Activated gamma-delta T cell treated with Interleukin-2 at 50 U/mL for 16 hours (primary cell): ENCODE results near the gene CDC37L1.
A peak's percentile ranks its signal among the peaks of the same experiment; 100 is the strongest.

ENCODE experiments used
- DNase-seq: peaks from one replicate; pipeline ENCODE4 v3.0.0-alpha.2; 2020

CDC37L1 gene

DNA sequence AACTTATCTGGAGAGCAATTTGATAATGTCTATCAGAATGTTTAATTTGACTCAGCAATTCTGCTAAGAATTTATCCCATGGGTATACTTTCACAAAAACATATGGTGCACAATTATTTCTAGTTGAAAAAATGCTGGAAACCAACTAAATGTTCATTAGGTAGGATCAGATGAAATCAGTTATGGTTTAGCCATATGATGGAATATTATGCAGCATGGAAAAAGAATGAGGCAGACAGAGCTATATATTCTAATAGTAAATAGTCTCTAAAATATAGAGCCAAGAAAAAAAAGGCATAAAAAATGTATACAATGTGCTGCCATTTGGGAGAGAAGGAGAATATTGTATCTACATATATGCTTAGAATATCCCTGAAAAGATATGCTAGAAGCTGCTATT lies 9.5 kb upstream of the CDC37L1 start:
- no peak for DNase-seq

DNA sequence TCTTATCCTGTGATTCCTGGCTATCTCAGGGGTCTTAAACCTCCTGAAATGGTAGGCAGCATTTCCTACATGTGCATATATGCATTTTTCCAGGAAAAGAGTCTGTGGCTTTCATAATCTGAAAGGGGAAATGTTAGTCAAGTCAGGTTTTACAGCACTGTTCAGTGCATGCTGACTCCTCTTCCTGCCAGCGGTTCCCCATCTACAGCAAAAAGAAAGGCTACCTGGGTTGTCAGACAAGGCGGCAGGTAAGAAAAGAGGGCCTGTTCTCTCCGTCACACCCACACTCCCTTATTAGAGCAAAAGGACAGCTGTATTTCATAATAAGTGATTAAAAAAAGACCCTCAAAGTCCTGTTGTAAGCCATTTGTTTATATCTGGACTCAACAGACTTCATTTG lies 8.8 kb upstream of the CDC37L1 start:
- DNase-seq, result no peak

DNA sequence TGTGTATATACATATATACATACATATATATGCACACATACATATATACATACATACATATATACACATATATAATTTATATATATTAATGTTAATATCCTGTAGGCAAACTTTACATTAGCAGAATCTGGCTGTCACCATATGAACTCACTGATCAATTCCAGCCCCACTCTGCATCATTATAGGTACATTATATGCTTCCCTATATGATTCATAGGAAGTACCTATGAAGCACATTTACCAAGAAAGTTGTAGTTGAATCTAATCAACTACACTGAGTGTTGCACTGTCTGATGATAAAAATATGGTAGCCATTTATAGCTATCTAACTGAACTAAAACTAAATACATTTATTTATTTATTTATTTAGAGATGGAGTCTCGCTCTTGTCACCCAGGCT lies 7.6 kb upstream of the CDC37L1 start:
- DNase-seq, result no peak

DNA sequence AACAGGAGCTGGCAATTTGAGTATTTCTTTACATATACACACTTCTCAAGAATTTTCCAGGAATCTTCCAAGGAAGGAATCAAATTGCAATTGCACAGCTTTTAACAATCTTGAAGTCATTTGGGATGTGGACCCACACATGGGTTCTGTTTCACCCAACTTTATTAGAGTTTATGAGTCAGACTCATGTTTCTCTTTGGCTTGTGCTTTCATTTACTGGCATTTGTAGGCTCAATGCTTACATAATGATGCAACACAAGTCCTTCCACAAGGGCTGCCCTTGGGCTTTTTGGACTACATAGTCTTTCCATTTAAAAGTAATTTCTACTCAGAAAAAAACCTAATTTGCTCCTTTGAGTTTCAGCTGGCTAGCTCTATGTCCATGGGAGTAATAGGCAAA lies 4.6 kb upstream of the CDC37L1 start:
- DNase-seq, result no peak

DNA sequence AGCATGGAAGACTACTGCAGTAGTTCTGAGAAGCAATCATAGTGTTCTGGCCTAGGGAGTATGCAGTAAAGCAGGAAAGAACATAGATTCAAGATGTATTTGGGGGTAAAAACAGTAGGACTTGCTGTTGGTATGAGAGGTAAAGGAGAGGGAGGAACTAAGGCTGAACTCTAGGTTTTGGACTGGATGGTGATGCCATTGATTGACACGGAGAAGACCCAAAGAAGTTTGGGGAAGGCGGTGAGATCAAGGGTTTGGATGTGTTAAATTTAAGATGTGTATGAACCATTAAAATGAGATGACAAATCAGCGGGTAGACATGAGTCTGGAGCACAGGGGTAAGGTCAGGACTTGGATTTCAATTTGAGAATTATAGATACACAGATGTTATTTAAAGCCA lies 2.0 kb upstream of the CDC37L1 start:
- no peak for DNase-seq

DNA sequence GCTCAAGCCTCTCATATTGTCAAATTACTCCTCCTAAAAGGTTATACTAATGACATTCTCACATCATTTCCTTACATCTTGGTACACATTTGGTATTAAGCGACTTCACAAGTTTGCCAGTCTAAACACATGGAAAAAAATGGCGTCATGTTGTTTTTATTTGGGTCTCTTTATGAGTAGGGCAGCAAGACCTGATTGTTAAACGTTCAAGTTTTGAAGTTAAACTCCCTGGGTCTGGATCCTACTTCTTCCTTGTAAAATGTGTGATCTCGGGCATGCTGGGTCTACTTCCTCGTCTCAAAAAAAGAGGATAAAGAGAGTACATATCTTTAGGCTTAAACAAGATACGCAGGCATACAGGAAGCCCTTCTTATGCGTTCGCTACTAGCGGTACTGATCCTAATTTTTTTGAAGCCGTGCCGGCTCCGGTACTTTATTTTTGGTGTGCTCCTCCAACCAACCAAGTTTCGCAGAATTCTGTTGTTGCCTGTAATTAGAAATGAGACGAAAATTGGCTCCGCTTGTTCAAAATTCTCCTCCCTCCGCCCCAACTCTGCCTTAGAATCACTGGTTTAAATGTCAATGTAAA lies 596 bp upstream of the CDC37L1 start:
- DNase-seq, result peak; percentile 26

DNA sequence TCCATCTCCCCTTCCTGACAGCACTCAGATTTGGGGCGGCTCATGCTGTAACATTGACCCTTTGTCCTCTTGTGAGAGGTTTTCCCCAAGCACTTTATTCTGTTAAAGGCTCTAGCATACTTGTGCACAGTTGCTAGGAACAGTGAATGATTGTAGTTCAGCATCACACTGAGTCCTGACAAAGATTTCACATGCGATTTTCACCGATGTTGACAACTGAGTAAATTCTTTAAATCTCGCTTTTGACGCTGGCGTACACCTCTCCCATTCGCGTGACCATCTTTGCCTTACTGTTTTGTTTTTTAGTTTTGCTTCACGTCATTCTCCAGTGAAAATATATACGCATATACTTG lies 780 bp downstream of the CDC37L1 start:
- no peak for DNase-seq

DNA sequence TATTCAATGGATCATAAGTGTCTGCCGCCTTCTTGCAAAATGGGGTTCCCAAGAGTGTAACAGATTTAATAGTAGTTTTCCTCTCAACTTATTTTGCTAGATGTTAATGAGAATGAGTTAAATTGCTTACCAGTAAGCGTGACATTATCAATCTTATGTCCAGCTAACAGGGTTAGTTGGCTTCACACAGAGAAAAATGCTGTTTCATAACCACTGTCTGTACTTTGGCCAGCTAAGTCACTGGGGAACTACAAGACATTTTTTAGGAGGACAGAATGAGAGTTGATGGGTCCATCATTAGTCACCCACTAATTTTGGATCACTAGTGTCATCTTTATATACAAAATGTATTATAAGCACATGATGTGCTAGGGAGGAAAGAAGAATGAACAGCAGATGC lies 1.4 kb downstream of the CDC37L1 start:
- no peak for DNase-seq

DNA sequence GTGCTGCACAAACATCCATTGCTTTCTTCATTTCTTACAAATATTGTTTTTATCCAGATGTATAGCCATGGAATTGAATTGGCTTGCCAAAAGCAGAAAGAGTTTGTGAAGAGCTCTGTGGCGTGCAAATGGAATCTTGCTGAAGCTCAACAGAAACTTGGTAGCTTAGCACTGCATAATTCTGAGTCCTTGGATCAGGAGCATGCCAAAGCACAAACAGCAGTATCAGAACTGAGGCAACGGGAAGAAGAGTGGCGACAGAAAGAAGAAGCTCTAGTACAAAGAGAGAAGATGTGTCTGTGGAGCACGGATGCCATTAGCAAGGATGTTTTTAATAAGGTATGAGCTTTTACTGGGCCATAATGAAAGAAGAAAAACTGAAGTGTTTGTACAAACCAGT lies 5.5 kb downstream of the CDC37L1 start:
- no peak for DNase-seq

DNA sequence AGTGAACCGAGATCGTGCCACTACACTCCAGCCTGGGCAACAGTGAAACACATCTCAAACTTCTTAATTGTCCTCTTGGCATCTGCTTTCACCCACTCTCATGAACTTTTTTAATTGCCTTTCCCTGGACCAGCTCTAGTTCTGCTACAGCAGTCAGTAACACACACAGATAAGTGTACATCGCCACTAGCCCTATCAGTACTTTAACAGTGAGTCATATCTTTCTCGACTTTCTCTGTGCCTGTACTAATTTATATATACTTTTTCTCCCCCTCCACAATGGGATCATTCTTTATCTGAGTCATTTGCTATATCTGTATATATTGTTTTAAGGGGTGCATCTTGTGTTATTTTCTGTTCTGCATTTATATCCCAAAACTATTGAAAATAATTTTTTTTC lies 6.7 kb downstream of the CDC37L1 start:
- DNase-seq, result no peak

DNA sequence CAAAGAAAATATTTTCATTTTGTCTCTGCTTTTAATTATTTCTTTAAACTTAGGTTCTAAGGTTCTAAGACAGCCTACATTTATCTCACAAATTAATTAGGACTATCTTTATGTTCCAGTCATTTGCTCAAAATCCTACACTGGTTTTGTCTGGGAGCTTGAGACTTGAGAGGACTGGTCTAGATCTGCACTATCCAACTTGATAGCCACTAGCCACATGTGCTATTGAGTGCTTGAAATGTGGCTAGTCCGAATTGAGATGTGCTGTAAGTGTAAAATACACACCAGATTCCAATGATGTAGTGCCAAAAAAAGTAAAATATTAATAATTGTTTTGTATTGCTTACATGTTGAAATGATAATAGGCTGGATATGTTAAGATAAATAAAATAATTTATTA lies 7.2 kb downstream of the CDC37L1 start:
- DNase-seq, result no peak

DNA sequence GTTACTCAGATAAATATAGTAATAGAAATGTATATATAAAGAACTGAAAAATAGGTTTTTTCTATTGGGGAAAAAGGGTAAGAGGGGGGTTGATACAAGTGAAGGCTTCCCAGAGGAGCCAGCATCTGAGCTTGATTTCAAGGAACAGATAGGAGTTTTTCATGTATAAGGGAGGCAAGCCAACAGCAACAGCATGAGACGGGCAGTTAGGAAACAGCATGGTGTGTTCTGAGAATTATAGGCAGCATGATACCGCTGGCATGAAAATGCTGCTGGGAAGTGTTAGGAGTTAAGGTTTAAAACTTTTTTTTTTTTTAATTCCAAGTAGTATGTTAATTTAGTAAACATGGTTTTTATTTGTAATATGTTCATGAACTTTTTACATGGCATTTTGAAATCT lies 9.7 kb downstream of the CDC37L1 start:
- no peak for DNase-seq

DNA sequence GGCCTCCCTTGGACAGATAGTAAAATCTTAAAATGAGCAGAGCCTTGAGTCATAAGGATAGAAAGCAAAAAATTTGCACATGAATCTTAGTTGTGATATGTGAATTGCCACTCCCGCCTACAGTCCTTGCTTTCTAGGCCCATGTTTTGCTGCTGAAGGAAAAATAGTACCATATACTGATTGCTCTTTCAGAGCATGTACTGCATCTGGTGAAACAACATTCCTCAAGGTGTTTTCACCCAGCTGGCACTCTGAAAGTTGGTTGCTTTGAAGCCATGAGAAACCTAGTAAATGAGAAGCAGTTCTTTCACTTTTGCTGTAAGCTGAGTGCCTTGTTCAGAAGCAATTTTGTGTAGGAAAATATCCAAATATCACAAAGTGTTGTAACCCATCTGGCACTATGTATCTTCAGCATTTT lies 10.3 kb downstream of the CDC37L1 start:
- DNase-seq, result no peak

DNA sequence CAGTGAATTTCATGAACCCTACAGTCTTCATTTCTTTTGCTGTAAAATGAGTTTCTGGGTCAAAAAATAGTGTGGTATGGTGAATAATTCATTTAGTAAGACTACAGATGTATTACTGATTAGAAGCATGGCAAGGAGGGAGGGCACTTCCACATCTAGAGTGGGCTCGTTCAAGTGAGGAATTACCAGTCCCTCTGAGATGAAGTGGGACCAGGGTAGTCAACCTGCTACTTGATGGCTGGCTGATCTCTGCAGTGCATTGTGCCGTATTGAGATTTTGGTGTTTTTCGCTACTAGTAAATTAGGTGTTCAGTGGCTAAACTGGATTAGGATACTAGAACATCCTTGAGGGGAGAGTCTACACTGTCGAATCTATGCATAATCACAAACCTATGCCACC lies 10.8 kb downstream of the CDC37L1 start:
- DNase-seq, result no peak

DNA sequence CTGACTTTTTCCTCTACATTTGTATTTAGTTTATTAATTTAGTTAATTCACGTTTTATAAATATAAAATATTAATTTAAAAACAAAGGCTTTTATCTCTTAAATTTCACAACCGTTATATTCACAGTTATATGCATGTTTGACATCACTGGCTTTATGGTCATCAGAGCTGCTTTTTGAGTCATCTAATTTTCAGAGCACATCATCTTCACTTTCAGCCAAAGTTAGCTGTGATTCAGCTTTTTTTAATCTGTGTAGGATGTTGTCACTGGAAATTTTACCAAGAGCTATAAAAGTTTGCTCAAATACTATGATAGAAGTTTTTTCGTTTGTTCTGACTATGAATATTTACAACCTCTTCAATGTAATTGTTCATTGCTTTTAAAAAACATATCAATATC lies 12.4 kb downstream of the CDC37L1 start:
- no peak for DNase-seq

DNA sequence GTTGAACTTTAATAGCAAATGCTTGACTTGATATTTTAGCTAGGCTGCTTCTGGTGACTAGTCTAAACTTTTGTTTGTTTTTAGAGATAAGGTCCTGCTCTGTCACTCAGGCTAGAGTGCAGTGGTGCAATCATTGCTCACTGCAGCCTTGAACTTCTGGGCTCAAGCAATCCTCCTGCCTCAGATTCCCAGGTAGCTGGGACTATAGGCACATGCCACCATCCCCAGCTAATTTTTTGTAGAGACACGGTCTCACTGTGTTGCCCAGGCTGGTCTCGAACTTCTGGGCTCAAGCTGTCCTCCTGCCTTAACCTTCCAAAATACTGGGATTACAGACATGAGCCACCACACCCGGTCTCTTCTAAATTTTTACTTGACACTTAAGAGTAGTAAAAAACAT lies 20.7 kb downstream of the CDC37L1 start:
- DNase-seq, result no peak

DNA sequence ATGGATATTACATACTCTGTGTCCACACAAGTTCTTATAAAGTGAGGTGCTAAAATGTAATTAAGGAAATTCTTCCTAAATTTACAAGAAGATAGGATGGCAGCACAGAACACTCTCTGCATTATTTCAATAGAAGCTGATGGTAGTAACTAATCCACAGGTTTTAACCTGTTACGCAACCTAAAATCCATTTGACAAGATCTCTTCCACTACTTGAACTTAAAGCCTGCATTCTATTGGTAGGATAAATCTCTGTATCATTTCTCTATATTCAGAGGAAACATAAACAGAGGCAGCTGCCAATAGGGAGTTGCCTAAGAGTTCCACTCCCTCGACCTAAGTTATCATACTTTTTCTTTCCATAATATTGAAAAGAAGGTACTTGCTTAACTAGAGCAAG lies 21.6 kb downstream of the CDC37L1 start:
- no peak for DNase-seq

DNA sequence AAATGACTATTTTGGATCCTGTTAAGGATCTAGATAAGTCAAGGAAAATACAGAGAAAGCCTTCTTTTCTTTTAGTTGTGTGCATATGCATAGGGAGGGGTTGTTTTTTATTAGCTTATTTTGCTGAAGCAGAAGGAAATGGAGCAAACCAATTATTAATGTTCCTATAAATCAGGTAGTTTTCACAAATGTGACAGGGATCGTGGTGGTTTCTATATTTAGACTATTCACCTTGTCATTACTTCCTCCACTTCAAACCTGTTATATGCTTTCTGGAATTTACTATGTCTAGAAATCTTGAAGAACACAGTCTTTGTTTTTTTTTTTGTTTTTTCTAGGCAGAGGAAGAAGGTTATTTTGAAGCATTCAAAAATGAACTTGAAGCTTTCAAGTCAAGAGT lies 22.2 kb downstream of the CDC37L1 start:
- DNase-seq, result no peak

DNA sequence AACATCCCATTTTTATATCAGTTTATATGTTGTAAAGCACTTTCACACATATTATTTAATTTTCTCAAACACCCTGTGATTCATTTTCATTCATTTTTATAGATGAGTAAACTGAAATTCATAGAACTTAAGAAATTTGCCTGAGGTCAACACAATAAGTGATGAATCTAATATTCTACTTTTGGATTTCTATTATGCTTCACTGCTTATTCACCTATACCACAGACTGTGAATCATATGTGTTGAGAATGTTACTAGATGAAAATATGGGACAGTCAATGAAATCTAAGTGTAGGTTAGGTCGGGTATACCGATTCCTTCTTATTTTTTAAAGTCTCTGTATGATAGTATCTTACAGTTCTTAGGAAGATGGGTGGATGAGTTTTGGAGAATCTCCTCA lies 24.8 kb downstream of the CDC37L1 start:
- DNase-seq, result no peak

DNA sequence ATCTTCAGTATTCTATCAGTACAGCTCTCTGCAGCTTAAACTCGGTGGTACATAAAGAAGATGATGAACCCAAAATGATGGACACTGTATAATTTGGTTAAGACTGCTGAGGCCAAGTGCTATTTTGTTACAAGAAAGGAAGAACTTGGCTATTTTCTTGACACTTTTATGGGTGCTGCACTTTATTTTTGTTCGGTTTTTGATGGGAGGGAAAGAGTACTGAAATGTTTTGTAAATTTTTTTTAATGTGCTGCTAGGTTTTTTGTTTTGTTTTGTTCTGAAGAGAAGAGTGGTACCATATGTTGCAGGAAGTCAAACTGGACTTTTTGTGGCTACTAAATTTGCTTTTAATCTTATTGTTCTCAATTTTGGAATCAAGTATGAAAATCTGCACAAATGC lies 26.7 kb downstream of the CDC37L1 start:
- DNase-seq, result no peak

DNA sequence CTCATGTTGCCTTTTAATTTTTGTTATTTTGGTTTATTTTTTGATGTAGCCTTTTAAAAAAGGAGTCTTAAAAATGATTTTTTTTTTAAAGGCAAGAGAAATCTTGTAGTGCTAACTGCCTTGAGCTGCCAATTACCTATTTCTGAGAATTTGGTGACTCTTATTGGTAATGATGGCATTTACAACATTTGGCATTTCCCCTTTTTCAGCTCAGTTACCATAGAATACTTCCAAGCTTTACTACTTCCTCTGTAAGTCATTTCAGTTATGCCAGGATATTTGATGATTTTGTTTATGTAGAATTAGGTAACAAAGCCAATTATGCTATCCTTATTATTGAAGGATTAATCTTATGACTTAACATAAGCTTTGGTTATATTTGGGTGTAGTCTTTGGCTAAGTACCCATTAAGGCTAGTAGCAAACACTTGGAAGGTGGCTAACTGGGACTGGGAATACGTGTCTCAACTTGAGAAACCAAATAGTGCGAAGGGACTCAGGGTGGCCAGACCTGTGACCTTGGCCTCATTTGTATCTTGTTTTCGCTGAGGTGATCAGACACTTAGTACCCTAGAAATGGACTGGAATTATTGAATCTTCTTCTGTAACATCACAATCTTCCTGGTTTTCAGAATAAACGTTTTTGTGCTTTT lies 27.7 kb downstream of the CDC37L1 start:
- no peak for DNase-seq

DNA sequence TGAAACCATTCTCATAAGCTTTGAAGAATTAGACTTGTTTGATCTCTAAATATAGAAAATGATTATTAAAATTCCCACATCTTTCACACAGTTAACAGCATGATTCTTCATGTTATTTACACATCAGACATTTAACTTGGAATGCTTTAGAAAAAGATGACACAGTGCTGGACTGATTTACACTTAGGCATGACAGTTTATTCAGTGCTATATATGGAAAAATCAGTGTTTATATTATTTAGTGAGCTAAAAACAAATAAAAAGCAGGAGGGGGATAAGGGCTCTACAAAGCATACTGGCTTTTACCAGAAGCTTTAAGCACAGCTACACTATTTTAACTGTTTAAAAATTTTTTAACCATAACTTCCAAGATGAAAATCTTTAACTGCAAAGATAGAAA lies 30.0 kb downstream of the CDC37L1 start:
- DNase-seq, result no peak

DNA sequence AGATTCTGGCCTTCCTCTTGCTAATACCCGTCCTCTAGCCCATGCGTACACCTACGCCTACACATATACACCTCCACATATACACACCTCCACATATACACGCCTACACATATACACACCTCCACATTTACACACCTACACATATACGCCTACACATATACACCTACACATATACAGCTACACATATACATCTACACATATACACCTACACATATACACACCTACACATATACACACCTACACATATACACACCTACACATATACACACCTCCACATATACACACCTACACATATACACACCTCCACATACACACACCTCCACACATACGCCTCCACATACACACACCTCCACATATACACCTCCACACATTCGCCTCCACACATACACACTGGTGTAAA lies 34.5 kb downstream of the CDC37L1 start:
- DNase-seq, result no peak

DNA sequence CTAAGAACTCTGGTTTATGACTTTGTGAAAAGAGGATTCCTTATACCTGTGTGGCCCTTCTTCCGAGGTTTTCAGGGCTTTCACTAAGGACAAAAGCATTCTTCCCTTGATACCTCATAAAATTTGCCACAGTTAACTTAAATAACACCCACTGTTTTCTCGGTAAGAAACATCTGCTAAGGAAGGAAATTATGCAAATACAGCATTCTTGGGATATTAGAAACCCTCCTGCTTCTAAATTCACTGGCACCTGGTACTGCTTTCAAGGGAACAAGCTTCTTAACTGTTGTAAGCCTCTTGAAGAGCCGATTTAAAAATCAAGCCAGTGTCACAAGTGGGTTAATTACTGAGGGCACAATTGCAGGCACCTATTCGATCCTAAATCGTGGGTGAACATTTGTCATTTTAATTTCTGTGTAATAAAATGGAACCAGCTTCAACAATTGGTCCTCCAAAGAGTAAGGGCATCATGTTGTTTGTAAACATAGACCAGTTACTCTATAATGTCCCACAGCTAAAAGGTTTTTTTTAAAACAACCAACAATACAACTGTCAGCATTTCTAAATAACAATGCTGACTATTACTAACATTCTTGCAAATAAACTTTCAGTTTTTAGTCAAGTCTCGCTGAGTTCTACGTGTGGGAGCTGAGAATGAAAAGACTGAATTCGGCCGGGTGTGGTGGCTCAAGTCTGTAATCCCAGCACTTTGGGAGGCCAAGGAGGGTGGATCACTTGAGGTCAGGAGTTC lies 35.1 kb downstream of the CDC37L1 start:
- no peak for DNase-seq

DNA sequence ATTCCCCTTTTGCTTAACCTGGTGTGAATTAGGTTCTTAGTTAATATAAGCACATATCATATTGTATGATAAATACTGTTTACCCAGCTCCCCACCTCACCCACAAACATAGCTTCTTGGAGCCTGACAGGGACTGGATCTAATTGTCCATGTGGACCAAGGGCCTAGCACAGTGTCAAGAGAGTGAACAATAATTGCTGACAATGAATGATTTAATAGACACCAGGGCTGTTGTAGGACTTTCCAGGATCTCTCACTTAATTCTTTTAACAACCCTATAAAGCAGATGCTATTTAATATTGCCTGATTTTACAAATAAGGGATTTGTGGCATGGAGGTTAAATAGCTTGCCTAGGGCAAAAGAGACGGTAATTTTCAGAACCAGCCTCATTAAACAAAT lies 36.8 kb downstream of the CDC37L1 start:
- DNase-seq, result no peak
